ENCODE results near the gene C6orf47.

DNA sequence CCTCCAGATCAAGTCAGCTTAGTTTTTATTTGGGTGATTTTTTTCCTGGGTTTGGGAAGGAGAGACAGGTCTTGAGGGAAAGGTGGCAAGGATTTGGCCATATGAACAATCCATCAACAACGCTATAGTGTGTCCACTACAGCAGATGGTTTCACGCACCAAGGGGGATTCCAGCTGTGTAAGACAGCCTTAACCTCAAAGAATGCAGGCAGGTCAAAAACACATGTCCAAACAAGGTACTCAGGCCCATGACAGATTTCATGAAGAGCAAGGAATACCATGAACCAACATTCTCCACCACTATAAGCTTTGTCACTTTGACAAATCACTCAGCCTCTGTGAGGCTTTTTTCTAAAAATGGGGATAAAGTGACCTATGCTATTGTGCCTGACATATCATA lies 43.6 kb downstream of the C6orf47 start:
- TF ChIP-seq, protein P1, sequence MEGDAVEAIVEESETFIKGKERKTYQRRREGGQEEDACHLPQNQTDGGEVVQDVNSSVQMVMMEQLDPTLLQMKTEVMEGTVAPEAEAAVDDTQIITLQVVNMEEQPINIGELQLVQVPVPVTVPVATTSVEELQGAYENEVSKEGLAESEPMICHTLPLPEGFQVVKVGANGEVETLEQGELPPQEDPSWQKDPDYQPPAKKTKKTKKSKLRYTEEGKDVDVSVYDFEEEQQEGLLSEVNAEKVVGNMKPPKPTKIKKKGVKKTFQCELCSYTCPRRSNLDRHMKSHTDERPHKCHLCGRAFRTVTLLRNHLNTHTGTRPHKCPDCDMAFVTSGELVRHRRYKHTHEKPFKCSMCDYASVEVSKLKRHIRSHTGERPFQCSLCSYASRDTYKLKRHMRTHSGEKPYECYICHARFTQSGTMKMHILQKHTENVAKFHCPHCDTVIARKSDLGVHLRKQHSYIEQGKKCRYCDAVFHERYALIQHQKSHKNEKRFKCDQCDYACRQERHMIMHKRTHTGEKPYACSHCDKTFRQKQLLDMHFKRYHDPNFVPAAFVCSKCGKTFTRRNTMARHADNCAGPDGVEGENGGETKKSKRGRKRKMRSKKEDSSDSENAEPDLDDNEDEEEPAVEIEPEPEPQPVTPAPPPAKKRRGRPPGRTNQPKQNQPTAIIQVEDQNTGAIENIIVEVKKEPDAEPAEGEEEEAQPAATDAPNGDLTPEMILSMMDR (IDR thresholded peaks at IDR 0.05): no peak
- TF ChIP-seq POLR2A (IDR thresholded peaks at IDR 0.05) (no peak), POLR2AphosphoS5 (IDR thresholded peaks at IDR 0.05) (no peak), EP300 (IDR thresholded peaks at IDR 0.05) (no peak)

Data from stomach (tissue), 4 donors.